Nephron (organoid): ENCODE measurements around the gene SLC35C1.

Source experiments
- H3K27ac Mint-ChIP-seq, 3 experiments: 2 replicates each; pipeline ENCODE4 v1.8.0; 2020; ENCODE audit warnings: mixed read lengths in 3 of 3, mild to moderate bottlenecking in 2 of 3, moderate library complexity in 1 of 3
- H3K27me3 Mint-ChIP-seq: 2 replicates; pipeline ENCODE4 v1.8.0; 2021; ENCODE audit warnings: low read depth, mild to moderate bottlenecking, moderate library complexity, mixed read lengths
- H3K36me3 Mint-ChIP-seq: 2 replicates; pipeline ENCODE4 v1.8.0; 2020; ENCODE audit warnings: low read depth, mixed read lengths
- H3K4me1 Mint-ChIP-seq: 2 replicates; pipeline ENCODE4 v1.8.0; 2020; ENCODE audit warnings: mixed read lengths
- H3K4me3 Mint-ChIP-seq, 3 experiments: 2 replicates each; pipeline ENCODE4 v1.8.0; 2020; ENCODE audit warnings: mild to moderate bottlenecking in 3 of 3, mixed read lengths in 3 of 3, moderate library complexity in 2 of 3
- H3K9me3 Mint-ChIP-seq: 2 replicates; pipeline ENCODE4 v1.8.0; 2020; ENCODE audit warnings: mixed read lengths
- TF ChIP-seq, protein P1 (sequence below), 3 experiments: fragments of 200-600 bp; sonication (generic); IDR thresholded peaks; one replicate each; pipeline ENCODE4 v1.5.0; 2021; ENCODE audit warnings: antibody characterized with exemption in 3 of 3; ENCODE audit not compliant: unreplicated experiment in 3 of 3

SLC35C1 gene

DNA sequence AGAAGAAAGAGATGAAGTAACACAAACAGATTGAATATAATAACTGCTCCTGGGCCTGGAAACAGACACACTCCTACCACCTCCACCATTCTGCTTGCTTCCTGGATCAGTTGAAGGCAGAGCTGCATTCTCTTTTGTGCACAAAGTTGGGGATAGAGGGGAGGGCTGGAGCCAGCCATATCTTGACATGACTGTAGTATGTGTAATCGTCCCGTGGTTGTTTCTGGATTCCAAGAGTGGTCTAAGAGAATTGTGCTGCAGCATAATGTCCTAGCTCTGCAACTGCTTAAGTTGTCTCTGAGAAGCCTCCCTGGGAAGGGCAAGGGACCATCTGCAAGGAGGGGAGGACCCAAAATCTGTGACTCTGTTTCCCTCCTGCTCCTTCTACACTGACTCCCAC, 45.5 kb downstream of the SLC35C1 start:
- H3K27me3 Mint-ChIP-seq: no peaks in the 10 kb centered on the region
- peaks cover 56% of the 10 kb centered on the region for H3K4me1 Mint-ChIP-seq
- H3K36me3 Mint-ChIP-seq: no peaks in the 10 kb centered on the region
- no peaks in the 10 kb centered on the region for H3K9me3 Mint-ChIP-seq
- no peak overlapping the region for H3K27ac Mint-ChIP-seq
- TF ChIP-seq, protein P1, sequence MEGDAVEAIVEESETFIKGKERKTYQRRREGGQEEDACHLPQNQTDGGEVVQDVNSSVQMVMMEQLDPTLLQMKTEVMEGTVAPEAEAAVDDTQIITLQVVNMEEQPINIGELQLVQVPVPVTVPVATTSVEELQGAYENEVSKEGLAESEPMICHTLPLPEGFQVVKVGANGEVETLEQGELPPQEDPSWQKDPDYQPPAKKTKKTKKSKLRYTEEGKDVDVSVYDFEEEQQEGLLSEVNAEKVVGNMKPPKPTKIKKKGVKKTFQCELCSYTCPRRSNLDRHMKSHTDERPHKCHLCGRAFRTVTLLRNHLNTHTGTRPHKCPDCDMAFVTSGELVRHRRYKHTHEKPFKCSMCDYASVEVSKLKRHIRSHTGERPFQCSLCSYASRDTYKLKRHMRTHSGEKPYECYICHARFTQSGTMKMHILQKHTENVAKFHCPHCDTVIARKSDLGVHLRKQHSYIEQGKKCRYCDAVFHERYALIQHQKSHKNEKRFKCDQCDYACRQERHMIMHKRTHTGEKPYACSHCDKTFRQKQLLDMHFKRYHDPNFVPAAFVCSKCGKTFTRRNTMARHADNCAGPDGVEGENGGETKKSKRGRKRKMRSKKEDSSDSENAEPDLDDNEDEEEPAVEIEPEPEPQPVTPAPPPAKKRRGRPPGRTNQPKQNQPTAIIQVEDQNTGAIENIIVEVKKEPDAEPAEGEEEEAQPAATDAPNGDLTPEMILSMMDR (IDR thresholded peaks at IDR 0.05; ENCODE audit: unreplicated experiment in 3 of 3): no peak
- H3K4me3 Mint-ChIP-seq: peak overlapping the region in 2 of 3 experiments; percentile 61 to 72

DNA sequence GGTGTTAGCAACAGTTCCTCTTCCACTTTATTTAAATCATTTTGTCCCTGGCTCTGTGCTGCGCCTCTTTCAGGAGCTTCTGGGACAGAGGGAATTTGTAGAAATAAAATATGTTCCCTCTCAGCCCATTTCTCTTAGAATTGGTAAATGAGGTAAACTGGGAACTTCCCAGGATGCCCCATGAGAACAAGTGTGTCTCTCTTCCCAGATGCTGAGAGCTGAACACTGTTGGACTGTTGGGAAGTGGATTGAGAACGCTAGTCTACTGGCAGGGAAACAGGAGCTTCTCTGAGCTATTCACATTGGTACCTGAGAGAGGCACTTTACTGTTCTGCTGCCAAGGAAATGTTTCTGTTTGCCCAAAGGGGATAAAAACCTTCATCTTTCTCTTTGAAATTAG, 46.3 kb downstream of the SLC35C1 start:
- TF ChIP-seq, protein P1 (IDR thresholded peaks at IDR 0.05; ENCODE audit: unreplicated experiment in 3 of 3): no peak
- Mint-ChIP-seq H3K27me3 (no peaks in the 10 kb centered on the region), H3K4me3 (peak overlapping the region in 2 of 3 experiments; percentile 42), H3K9me3 (no peaks in the 10 kb centered on the region), H3K4me1 (peaks cover 64% of the 10 kb centered on the region), H3K27ac (peak overlapping the region in 1 of 3 experiments; percentile 43), H3K36me3 (no peaks in the 10 kb centered on the region)

DNA sequence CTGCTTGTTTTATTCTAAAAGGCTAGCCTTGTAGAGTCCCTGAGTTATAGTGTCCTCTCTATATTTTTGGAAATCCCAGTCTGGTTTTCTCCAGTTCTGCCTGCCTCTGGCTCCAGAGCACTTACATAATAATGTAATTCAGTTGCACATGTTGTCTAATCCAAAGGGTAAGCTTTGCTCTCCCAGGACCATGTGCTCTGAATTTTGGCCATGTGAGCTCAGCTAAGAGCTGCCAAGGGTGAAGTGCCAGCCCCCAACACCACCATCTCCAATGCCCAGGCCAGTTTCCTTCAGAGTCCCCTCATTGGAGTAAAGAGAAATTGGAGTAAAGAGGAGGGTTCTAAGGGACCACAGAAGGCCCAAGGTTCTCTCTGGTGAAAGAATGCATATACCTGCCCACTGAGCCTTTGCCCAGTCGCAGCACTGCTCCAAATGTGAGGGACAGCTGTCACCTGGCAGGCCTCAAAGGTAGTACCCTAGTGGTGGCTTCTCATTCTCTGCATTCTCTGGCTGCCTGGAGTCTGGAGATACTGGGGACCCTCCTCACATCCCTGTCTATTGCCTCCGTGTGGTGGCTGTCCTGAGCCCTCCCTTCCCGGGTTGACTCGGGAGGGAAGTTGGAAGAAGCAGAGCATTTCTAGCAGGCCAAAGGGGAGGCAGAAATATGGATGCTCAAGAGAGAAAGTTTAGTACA, 47.2 kb downstream of the SLC35C1 start:
- H3K27me3 Mint-ChIP-seq: no peaks in the 10 kb centered on the region
- TF ChIP-seq, protein P1 (IDR thresholded peaks at IDR 0.05; ENCODE audit: unreplicated experiment in 3 of 3): no peak
- H3K4me1 Mint-ChIP-seq: peaks cover 63% of the 10 kb centered on the region
- H3K27ac Mint-ChIP-seq: peak overlapping the region in 2 of 3 experiments; percentile 29 to 56
- H3K4me3 Mint-ChIP-seq: peak overlapping the region in 2 of 3 experiments; percentile 27 to 31
- H3K9me3 Mint-ChIP-seq: no peaks in the 10 kb centered on the region
- peaks cover 4% of the 10 kb centered on the region for H3K36me3 Mint-ChIP-seq

DNA sequence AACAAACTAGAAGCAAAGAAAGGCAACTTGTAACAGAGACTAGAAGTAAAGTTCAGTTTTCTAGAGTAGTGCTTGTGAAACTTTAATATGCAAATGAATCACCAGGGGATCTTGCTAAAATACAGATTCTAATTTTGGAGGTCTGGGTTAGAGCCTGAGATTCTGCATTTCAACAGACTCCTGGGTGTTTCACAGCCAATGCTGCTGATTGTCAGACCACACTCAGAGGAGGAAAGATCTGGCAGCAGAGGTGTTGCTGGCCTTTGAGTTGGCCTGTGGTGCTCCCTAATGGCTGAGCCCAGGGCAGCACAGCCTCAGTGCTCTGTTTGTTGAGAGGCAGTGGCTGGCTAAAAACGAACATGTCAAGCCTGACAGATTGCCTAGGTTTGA, 47.8 kb downstream of the SLC35C1 start:
- H3K27ac Mint-ChIP-seq: peak overlapping the region in 2 of 3 experiments; percentile 29 to 56
- no peaks in the 10 kb centered on the region for H3K27me3 Mint-ChIP-seq
- TF ChIP-seq, protein P1 (IDR thresholded peaks at IDR 0.05; ENCODE audit: unreplicated experiment in 3 of 3): no peak
- no peaks in the 10 kb centered on the region for H3K9me3 Mint-ChIP-seq
- no peak overlapping the region for H3K4me3 Mint-ChIP-seq
- peaks cover 8% of the 10 kb centered on the region for H3K36me3 Mint-ChIP-seq
- peaks cover 68% of the 10 kb centered on the region for H3K4me1 Mint-ChIP-seq

DNA sequence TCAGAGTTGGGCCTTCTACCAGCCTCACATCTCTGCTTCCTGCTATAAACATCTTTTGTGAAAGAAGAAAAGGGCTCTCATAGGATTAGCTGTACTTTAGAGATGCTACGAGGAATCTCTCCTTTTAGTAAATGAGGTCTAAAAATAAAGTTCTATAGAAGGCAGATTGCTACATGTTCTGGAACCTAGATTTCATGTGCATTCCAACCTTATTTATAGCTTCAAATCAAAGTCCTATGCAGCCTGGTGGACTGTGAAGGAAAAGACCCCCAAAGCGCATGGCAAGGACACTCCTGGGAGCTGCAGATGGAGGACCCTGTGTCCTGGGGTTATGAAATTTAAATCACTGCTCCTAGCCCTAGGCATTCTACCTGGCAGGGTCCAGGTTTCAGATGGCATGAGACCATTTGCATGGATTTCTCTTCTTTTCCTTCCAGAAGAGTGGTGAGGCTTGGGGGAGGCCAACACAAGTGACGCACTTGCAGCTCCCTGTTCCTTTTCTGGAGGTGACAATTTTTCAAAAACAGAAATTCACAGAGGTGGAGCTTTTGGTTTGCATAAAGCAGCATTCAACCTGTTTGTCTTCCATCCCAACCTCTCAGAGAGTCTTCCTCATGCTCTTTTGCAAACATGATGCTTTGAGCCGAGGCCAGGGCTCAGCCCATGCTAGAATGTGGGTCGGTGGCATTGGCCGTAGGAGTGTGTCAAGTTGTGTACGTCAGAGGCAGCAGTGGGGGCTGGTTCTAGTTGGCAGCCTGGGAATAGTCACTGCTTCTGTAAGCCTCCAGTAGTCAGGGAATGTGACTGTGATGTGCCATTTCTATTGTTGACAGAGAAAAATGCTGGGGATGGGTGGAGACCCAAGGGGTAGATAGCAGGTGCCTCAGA, 48.6 kb downstream of the SLC35C1 start:
- peak overlapping the region in 2 of 3 experiments; percentile 54 to 74 for H3K27ac Mint-ChIP-seq
- H3K9me3 Mint-ChIP-seq: no peaks in the 10 kb centered on the region
- H3K27me3 Mint-ChIP-seq: no peaks in the 10 kb centered on the region
- H3K4me3 Mint-ChIP-seq: no peak overlapping the region
- peaks cover 70% of the 10 kb centered on the region for H3K4me1 Mint-ChIP-seq
- peaks cover 12% of the 10 kb centered on the region for H3K36me3 Mint-ChIP-seq
- TF ChIP-seq, protein P1 (IDR thresholded peaks at IDR 0.05; ENCODE audit: unreplicated experiment in 3 of 3): no peak
